ENCODE measurements around the gene KANK3. TPM values are rescaled to one million over a fixed set of nuclear protein-coding genes. Genes with fewer than 3 reads are reported as not detected.
"Not testable (repeated sequence)": the region's sequence is repeated elsewhere in the genome, so short reads cannot be mapped to it uniquely, and the experiment has no call there.

KANK3 gene
- 5.3 and 5.6 TPM in 2 replicates for total RNA-seq (2014; rRNA removed; shearing (Covaris generic); ENCODE audit: low replicate concordance)

DNA sequence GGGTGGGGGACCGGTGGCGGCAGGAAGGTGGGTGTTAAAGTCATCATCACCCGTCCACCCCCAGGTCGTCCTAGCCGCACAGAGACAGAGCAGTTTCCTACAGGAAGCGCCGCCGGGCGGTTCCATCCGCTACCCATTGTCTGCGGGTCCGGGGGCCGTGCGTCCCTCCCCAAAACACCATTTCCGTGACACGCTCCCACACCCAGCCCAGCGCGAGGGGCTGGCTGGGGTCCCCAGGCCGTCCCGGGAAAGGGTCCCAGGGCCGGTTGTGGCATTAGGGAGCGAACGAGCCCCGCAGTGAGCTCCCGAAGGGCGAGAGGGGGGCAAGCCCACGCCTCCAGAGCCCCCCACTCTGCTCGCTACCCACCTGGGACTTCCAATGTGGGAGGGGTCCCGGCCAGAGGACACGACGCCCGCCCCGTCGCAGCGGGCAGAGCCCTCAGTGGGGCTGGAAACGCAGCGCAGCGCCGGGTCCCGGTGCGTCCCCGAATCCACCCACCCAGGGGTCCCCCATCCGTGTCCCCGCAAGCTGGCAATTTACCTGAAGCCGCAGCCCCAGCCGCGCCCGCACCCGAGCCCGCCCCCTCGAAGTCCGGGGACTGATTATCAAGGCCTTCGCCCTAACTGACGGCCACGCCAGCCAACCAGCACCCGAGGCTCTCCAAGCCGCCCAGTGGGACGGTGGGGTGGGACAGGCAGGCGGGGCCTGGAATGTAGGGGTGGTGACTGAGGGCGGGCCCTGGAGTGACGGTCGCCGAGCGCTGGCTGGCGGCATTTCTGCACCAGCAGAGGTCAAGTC is at the start of gene KANK3:
Gene KANK3, minus strand, starts transcription at position 579 of the 799 bp plus-strand sequence. CDS start 5,434 bp downstream, outside the sequence.
- peak; percentile 77 for DNase-seq (ENCODE audit: low read depth)
- in situ Hi-C loops (cut with HindIII; ENCODE audit: low pct_unique_long_range_greater_than_20kb, low sequenced_read_pairs), result no loop called here

DNA sequence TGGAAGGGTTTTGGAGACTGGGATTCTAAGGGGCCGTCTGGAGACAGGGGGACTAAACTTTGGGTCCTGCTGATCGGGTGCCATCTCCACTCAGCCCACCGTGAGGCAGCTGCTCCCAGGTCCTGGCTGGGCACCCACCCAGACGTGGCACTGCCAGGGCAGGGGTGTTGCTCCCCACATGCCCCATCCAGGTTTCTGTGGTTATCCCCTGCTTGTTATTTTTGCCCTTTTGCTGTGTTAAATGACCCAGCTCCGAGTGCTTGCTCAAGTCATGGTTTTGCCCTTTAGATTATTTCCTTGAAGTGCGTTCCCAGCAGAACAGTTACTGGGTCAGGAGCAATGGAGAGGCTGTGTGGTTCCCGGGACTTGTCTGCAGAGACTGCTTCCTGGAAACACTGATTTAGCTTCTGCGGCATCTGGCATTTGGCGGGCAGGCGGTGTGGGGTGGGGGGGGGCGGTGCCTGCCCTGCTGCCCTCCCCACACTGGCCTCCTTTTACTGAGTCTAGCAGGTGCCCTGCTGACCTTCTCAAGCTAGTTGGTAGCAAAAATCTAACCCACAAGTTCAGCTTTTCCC is 49.0 kb upstream of the KANK3 start:
- no peak for DNase-seq (ENCODE audit: low read depth)
- in situ Hi-C loops (cut with HindIII; ENCODE audit: low pct_unique_long_range_greater_than_20kb, low sequenced_read_pairs), result no loop called here

DNA sequence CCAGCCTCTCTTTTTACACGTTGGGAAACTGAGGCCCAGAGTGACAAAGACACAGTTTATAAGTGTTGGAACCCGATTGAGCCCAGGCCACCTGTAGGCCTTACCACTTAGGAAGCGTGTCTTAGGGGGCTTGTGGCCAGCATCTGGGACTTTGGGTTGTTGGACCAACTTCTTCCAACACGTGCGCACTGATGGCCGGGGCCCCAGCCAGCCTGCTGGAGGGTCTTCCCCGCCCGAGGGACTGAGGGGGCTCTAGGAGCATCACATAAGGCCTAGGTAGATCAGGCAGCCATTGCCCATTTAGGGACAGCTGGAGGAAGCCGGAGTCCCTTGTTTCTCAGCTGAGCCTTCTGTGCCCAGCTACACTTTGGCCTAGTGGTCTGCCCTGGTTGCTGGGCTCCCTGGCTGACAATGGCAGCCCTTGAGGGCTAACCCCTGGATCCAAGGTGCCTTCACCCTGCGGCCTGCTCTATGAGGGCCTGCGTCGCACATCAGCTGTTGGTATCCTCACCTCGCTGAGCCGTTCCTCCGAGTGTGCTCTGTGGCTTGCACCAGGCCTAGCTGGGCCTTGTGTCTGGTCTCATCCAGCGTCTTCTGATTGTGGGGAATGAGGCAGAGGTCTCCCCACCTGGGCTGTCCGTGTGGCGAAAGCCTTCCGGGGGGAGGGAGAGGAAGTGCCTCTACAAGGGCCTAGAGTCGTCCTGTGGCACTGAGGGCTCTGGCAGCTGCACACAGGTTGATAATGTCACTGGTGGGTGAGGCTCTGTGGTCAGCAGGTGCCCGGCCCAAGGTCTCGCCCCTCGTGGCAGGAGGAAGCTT is 48.3 kb upstream of the KANK3 start:
- in situ Hi-C loops (cut with HindIII; ENCODE audit: low pct_unique_long_range_greater_than_20kb, low sequenced_read_pairs), result no loop called here
- no peak for DNase-seq (ENCODE audit: low read depth)

DNA sequence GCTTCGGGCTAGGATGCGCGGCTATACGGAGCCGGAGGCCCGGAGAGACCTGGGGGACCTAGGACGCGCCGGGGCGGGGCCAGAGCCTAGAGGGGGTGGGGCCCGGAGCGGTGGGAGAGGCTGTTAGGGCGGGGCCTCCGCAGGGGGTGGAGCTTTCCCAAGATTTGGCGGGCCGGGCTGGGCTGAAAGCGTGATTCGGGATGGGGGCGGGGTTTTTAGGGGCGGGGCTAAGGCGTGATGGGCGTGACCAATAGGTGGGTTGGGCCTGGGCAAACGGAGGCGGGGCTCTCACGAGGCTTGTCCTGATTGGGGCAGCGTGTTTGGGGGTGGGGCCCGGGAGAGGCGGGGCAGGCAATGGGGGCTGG is 47.5 kb upstream of the KANK3 start:
- DNase-seq (ENCODE audit: low read depth), result peak; percentile 51
- in situ Hi-C loops (cut with HindIII; ENCODE audit: low pct_unique_long_range_greater_than_20kb, low sequenced_read_pairs), result no loop called here

DNA sequence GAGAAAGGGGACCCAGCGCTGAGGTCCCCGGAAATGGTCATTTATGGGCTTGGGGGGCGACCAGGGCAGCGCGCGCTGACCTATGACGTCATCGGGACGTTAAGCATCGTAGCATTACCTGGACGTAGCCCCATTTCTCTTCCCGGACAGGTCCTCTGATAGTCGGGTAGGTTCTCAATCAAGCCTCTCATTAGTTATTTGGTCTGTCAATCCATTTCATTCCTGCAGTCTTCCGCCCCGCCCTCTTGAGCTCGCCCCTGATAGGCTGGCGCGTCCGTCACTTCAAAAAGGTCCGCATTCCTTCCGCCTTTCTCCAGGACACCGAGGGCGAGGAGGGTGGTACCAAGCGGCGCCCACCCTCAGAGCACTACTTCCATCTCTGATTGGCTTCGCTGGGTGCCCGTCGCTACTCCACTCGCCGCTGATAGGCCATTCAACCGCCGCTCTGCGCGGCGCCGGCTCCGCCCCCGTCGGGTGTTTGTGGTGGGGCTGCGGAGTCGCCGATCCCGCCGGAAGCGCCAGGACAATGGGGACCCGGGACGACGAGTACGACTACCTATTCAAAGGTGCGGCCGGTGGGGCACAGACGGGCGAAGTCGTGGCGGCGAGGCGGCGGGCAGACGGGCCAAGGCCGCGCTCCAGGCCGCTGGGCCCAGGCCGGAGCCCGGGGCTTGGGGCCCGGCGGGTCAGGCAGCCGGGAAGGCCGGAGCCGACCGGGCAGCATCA is 47.0 kb upstream of the KANK3 start, which contains the start of gene RAB11B:
Gene RAB11B, plus strand, starts transcription at position 470 of the 726 bp plus-strand sequence. Its CDS starts 57 bp downstream, at position 527.
- in situ Hi-C loops (cut with HindIII; ENCODE audit: low pct_unique_long_range_greater_than_20kb, low sequenced_read_pairs), result no loop called here
- peak; percentile 99 for DNase-seq (ENCODE audit: low read depth)

DNA sequence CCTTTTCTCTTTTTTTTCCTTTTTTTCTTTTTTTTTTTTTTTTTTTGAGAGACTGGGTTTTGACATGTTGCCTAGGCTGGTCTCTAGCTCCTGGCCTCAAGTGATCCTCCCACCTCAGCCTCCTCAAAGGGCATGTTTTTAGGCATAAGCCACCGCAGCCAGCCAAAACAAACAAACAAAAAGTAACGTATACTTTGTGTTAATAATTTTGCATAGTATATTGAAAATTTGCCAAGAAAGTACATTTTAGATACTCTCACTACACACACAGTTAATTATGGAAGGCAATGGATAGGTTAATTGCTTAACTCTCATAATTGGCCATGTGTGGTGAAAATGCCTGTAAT is 45.5 kb upstream of the KANK3 start:
- in situ Hi-C loops (cut with HindIII; ENCODE audit: low pct_unique_long_range_greater_than_20kb, low sequenced_read_pairs), result no loop called here

DNA sequence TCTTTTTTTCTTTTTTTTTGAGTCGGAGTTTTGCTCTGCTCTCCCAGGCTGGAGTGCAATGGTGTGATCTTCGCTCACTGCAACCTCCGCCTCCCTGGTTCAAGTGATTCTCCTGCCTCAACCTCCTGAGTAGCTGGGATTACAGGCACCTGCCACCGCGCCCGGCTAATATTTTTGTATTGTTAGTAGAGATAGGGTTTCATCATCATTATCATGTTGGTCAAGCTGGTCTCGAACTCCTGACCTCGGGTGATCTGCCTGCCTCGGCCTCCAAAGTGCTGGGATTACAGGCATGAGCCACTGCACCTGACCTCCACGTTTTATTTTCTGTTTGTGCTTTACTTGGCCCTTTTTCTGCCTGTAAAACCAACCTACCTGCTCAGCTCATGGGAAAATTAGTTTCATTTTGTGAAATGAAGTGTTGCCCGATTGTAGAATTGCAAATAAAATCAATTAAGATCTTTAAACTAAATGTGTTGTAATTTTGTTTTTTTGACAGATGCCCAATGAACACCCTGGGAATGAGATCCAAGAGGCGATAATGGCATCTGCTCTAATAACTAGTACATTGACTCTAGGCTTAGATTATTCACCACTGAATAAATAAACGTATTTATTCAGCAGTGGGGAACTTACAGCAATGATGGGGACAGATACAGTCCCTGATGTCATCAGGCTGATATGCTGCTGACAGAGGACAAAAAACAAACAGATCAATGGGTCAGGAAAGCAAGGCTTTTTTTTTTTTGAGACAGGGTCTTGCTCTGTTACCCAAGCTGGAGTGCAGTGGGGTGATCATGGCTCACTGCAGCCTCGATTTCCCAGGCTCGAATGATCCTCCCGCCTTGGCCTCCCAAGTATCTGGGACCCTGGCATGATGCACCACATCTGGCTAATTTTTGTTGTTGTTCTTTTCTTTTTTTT is 44.9 kb upstream of the KANK3 start:
- peak; percentile 63 for DNase-seq (ENCODE audit: low read depth)
- in situ Hi-C loops (cut with HindIII; ENCODE audit: low pct_unique_long_range_greater_than_20kb, low sequenced_read_pairs), result no loop called here

More for the DNA sequence above, 45.5 kb upstream of the KANK3 start:
- no peak for DNase-seq (ENCODE audit: low read depth)

DNA sequence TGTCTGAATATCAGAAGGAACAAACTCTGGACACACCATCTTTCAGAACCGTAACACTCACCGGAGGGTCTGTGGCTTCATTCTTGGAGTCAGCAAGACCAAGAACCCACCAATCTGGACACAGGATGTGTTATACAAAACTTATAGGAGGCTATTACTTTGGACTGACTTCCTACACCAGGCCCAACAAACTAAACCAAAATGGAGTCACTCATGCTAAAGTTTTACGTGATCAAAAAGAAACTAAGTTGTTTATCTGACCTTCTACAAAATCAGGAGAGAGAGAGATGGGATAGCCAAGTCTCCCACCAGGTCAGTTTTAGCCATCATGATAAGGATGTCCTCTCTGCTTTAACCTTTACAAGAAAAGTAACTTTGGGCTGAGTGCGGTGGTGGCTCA is 43.9 kb upstream of the KANK3 start:
- DNase-seq (ENCODE audit: low read depth), result no peak
- in situ Hi-C loops (cut with HindIII; ENCODE audit: low pct_unique_long_range_greater_than_20kb, low sequenced_read_pairs), result no loop called here

DNA sequence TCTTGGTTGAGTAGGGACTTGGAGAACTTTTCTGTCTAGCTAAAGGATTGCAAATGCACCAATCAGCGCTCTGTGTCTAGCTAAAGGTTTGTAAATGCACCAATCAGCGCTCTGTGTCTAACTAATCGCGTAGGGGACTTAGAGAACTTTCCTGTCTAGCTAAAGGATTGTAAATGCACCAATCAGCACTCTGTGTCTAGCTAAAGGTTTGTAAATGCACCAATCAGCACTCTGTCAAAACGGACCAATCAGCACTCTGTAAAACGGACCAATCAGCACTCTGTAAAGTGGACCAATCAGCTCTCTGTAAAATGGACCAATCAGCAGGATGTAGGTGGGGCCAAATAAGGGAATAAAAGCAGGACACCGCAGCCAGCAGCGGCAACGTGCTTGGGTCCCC is 43.4 kb upstream of the KANK3 start:
- DNase-seq (ENCODE audit: low read depth); in situ Hi-C loops (cut with HindIII; ENCODE audit: low pct_unique_long_range_greater_than_20kb, low sequenced_read_pairs): not testable (repeated sequence)

DNA sequence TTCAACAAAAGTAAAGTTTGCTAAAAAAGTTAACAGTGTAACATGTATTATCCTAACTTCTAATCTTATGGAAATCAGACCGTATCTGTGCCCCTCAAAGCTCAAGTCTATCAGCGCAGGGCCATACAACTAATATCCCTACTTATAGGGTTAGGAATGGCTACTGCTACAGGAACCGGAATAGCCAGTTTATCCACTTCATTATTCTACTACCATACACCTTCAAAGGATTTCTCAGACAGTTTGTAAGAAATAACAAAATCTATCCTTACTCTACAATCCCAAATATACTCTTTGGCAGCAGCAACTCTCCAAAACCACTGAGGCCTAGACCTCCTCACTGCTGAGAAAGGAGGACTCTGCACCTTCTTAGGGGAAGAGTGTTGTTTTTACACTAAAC is 42.5 kb upstream of the KANK3 start:
- DNase-seq (ENCODE audit: low read depth); in situ Hi-C loops (cut with HindIII; ENCODE audit: low pct_unique_long_range_greater_than_20kb, low sequenced_read_pairs): not testable (repeated sequence)

DNA sequence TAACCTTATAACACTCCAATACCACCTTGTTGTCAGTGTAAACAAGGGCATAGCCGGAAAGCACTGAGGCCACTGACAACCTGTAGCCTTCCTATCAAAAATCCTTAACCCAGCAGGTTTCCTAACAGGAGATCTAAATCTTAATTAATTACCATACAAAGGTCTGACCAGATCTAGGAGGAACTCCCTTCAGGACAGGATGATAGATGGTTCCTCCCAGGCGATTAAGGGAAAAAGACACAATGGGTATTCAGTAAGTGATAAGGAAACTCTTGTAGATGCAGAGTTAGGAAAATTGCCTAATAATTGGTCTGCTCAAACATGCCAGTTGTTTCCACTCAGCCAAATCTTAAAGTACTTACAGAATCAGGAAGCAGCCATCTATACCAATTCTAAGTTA is 42.0 kb upstream of the KANK3 start:
- in situ Hi-C loops (cut with HindIII; ENCODE audit: low pct_unique_long_range_greater_than_20kb, low sequenced_read_pairs); DNase-seq (ENCODE audit: low read depth): not testable (repeated sequence)

DNA sequence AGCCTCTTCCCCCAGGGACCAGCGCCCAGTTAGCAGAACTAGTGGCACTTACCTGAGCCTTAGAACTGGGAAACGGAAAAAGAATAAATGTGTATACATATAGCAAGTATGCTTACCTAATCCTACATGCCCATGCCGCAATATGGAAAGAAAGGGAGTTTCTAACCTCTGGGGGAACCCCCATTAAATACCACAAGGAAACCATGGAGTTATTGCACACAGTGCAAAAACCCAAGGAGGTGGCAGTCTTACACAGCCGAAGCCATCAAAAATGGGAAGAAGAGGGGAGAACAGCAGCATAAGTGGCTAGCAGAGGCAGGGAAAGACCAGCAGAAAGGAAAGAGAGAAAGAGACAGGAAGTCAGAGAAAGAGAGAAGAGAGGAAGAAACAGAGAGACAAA is 41.5 kb upstream of the KANK3 start:
- in situ Hi-C loops (cut with HindIII; ENCODE audit: low pct_unique_long_range_greater_than_20kb, low sequenced_read_pairs); DNase-seq (ENCODE audit: low read depth): not testable (repeated sequence)

DNA sequence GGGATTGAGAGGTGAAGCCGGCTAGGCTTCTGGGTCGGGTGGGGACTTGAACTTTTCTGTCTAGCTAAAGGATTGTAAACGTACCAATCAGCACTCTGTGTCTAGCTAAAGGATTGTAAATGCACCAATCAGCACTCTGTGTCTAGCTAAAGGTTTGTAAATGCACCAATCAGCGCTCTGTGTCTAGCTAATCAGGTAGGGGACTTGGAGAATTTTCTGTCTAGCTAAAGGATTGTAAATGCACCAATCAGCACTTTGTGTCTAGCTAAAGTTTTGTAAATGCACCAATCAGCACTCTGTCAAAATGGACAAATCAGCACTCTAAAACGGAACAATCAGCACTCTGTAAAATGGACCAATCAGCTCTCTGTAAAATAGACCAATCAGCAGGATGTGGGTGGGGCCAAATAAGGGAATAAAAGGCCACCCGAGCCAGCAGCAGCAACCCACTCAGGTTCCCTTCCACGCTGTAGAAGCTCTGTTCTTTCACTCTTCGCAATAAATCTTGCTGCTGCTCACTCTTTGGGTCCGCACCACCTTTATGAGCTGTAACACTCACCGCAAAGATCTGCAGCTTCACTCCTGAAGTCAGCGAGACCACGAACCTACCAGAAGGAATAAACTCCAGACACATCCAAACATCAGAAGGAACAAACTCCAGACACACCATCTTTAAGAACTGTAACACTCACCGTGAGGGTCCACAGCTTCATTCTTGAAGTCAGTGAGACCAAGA is 36.3 kb upstream of the KANK3 start:
- DNase-seq (ENCODE audit: low read depth); in situ Hi-C loops (cut with HindIII; ENCODE audit: low pct_unique_long_range_greater_than_20kb, low sequenced_read_pairs): not testable (repeated sequence)

DNA sequence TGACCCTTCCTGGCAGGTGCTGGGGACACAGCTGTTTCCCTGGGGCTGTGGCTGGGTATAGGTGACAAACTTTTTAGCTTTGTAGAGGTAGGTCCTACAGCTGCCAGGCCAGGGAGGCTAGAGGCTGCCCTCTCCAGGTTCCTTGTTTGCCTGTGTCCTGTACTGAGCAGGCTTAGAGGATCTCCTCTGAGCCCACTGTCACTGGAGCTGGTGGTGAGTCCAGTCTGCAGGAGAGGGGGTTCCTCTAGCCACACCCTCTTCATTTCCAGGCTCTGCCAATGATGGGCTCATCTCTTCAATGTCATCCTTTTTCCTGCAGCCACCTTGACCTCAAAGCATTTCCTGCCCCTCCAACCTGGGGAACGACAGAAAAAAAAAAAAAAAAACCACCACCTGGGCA is 34.5 kb upstream of the KANK3 start:
- DNase-seq (ENCODE audit: low read depth), result no peak
- in situ Hi-C loops (cut with HindIII; ENCODE audit: low pct_unique_long_range_greater_than_20kb, low sequenced_read_pairs), result no loop called here

DNA sequence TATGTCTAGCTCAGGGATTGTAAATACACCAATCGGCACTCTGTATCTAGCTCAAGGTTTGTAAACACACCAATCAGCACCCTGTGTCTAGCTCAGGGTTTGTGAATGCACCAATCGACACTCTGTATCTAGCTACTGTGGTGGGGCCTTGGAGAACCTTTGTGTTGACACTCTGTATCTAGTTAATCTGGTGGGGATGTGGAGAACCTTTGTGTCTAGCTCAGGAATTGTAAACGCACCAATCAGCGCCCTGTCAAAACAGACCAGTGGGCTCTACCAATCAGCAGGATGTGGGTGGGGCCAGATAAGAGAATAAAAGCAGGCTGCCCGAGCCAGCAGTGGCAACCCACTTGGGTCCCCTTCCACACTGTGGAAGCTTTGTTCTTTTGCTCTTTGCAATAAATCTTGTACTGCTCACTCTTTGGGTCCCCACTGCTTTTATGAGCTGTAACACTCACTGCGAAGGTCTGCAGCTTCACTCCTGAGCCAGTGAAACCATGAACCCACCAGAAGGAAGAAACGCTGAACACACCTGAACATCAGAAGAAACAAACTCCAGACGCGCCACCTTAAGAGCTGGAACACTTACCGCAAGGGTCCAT is 33.4 kb upstream of the KANK3 start:
- DNase-seq (ENCODE audit: low read depth); in situ Hi-C loops (cut with HindIII; ENCODE audit: low pct_unique_long_range_greater_than_20kb, low sequenced_read_pairs): not testable (repeated sequence)

DNA sequence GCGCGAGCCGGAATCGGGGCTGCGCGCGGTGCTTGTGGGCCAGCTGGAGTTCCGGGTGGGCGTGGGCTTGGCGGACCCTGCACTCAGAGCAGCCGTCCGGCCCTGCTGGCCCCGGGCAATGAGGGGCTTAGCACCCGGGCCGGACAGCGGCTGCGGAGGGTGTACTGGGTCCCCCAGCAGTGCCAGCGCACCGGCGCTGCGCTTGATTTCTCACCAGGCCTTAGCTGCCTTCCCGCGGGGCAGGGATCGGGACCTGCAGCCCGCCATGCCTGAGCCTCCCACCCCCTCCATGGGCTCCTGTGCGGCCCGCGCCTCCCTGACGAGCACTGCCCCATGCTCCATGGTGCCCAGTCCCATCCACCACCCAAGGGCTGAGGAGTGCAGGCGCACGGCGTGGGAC is 32.7 kb upstream of the KANK3 start:
- DNase-seq (ENCODE audit: low read depth); in situ Hi-C loops (cut with HindIII; ENCODE audit: low pct_unique_long_range_greater_than_20kb, low sequenced_read_pairs): not testable (repeated sequence)

Data from Caki2 (cell line).